ENCODE measurements around the gene C2CD3. TPM values are rescaled to one million over a fixed set of nuclear protein-coding genes. Genes with fewer than 3 reads are reported as not detected.
"Not testable (repeated sequence)": the region's sequence is repeated elsewhere in the genome, so short reads cannot be mapped to it uniquely, and the experiment has no call there.

C2CD3 gene
- total RNA-seq, 3 donors from 2014 or later: 28.9 to 32.4 (median 29.8) TPM

DNA sequence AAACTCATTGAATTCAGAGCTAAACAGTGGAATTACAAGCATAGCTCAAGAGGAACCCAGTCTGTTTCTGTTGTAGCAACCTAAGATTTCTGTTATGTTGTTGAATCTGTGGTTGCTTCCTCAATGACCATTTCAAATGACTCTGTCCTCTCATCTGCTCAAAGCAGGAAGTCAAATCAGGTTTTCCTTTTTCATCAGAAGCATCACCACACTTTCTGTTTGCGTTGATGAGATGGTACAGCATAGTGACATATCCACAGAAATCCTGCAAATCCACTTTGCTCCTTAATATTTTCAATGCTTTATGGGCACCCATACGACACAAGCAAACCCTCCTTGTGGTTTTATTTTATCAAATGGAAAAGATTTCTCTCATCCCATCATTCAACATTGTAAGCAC is 175.6 kb downstream of the C2CD3 start:
- Mint-ChIP-seq H3K27me3 (ENCODE audit: low read depth) (no peaks in the 10 kb centered on the region), H3K36me3 (ENCODE audit: insufficient read depth) (no peaks in the 10 kb centered on the region), H3K4me1 (ENCODE audit: low read depth) (peaks cover 78% of the 10 kb centered on the region), H3K4me3 (peak overlapping the region; percentile 58), H3K9me3 (no peaks in the 10 kb centered on the region)
- DNase-seq: no peak
- peak; percentile 71 to 73 for ATAC-seq

DNA sequence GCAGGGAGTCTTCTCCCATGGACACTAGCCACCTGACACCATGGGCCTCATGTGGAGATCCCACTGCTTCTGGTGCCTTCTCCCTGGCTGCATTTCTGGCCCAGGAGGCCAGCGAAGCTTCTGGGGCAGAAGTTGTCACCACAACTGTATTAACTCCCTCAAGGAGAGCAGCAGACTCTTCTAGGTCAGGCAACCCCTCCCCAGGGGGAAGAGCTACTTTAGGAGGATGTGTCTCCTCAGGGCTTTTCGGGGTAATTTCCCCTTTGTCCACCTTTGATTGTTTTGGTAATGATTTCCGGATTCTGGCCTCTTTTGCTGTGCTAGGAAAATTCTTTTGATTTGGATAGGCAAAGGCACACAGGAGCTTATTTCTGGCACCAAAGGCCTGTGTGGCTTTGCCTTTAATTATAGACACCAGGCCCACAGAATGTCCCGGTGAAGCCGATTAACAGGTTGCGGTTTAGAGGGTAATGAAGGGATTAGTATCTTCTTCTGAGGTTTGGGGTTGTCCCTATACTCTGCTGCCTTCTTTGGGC is 179.3 kb downstream of the C2CD3 start:
- no peak for DNase-seq
- ATAC-seq: no peak
- no peak overlapping the region for H3K4me3 Mint-ChIP-seq
- no peaks in the 10 kb centered on the region for H3K27me3 Mint-ChIP-seq (ENCODE audit: low read depth)
- H3K9me3 Mint-ChIP-seq: no peaks in the 10 kb centered on the region
- H3K4me1 Mint-ChIP-seq (ENCODE audit: low read depth): peaks cover 51% of the 10 kb centered on the region
- no peaks in the 10 kb centered on the region for H3K36me3 Mint-ChIP-seq (ENCODE audit: insufficient read depth)

DNA sequence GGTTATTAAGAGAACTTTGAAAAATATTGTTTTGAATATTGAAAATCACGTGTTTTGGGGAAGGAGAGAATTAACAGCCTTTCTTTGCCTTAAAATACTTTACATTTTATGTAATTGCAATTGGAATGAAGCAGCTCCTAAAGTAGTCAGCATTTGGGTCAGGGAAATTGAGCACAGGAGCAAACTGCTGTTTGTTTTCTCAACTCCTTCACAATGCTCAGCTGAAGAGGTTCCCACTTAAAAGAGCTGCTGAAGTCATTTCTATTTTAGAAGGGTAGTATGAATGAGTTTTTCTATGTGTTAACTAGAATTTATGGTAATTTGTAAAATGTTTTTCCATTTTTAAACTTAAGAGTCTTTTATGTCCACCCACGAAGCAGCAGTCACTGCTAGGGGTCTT is 180.1 kb downstream of the C2CD3 start:
- no peak overlapping the region for H3K4me3 Mint-ChIP-seq
- H3K27me3 Mint-ChIP-seq (ENCODE audit: low read depth): no peaks in the 10 kb centered on the region
- H3K9me3 Mint-ChIP-seq: no peaks in the 10 kb centered on the region
- H3K36me3 Mint-ChIP-seq (ENCODE audit: insufficient read depth): no peaks in the 10 kb centered on the region
- H3K4me1 Mint-ChIP-seq (ENCODE audit: low read depth): peaks cover 43% of the 10 kb centered on the region
- no peak for ATAC-seq
- no peak for DNase-seq

DNA sequence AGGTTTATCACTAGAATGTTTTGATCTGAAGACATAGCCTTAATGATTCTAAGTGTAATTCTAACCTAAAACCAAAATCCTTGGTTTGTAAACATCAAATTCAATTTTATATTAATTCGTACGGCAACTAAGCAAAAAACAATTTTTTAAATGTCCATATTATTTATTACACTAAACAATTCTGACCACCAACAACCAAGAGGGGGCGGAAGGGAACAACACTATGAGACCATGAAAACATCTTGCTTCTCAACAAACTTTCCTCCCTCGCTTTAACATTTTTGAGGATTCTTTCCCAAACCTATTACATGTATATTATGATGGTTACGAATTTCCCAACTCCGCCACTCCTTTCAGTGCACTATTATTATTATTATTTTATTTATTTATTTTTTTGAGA is 181.6 kb downstream of the C2CD3 start:
- Mint-ChIP-seq H3K36me3 (ENCODE audit: insufficient read depth) (no peaks in the 10 kb centered on the region), H3K27me3 (ENCODE audit: low read depth) (no peaks in the 10 kb centered on the region), H3K9me3 (no peaks in the 10 kb centered on the region), H3K4me1 (ENCODE audit: low read depth) (peaks cover 35% of the 10 kb centered on the region), H3K4me3 (no peak overlapping the region)
- DNase-seq: no peak
- ATAC-seq: no peak

DNA sequence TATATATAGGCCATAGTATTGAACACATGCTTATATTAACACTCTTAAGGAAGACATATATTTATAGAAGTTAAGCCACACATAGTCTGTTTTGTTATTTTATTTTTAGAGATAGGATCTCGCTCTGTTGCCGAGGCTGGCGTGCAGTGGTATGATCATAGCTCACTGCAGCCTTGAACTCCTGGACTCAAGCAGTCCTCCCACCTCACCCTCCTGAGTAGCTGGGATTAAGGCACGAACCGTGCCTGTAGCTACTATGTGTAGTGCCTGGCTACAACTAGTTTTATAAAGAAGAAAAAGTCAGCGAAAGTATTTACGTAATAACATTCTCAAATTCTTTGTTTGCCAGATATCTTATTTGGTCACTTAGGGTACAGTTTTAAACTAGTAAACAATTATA is 182.6 kb downstream of the C2CD3 start:
- ATAC-seq (no peak), DNase-seq (no peak)
- Mint-ChIP-seq H3K9me3 (no peaks in the 10 kb centered on the region), H3K36me3 (ENCODE audit: insufficient read depth) (no peaks in the 10 kb centered on the region), H3K4me3 (no peak overlapping the region), H3K4me1 (ENCODE audit: low read depth) (peaks cover 40% of the 10 kb centered on the region), H3K27me3 (ENCODE audit: low read depth) (no peaks in the 10 kb centered on the region)

DNA sequence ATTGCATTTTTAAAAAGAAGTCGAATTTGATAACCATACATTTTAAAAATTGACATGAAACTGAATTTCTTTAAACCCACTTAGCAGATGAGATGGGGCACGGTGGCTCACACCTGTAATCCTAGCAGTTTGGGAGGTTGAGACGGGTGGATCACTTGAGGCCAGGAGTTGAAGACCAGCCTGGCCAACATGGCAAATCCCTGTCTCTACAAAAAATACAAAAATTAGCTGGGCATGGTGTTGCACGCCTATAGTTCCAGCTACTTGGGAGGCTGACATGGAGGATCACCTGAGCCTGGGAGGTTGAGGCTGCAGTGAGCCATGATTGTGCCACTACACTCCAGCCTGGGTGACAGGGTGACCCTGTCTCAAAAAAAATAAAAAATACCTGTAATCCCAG is 185.1 kb downstream of the C2CD3 start:
- not testable (repeated sequence) for H3K27me3 Mint-ChIP-seq (ENCODE audit: low read depth); ATAC-seq; H3K9me3 Mint-ChIP-seq; H3K4me3 Mint-ChIP-seq; DNase-seq
- Mint-ChIP-seq H3K36me3 (ENCODE audit: insufficient read depth) (peaks cover 10% of the 10 kb centered on the region), H3K4me1 (ENCODE audit: low read depth) (peaks cover 33% of the 10 kb centered on the region)

DNA sequence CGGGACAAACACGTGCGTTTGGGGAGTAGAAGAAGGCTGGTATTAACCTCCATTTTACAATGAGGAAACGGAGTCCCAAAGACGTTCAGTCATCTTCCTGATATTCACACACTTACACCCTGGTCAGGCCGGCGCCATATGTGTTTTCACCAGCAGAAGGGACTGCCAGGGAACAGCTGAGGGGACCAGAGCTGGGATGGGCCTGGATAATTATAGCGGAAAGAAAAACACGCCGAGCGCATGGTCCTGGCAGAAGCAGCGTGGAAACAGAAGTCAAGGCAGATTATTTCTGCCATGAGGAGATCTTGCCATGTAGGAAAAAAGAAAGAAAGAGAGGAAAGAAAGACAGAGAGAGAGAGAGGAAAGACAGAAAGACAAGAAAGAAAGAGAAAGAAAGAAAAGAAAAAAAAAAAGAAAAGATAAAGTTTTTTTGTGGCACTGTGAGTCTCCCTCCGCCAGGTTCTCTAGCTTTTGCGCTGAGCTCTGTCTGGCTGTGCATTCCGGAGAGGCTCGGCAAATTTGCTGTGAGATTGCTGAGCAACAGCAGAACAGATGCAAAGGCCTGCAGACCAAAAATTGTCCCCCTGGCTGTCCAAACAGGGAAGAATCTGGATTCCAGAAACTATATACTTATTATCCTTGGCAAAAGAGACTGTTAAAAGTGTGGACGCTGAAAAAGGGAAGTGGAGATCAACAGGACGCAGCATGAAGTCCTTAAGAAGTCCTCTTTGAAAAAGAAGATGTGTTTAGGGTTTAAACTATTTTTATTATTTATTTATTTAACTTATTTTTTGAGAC is 186.9 kb downstream of the C2CD3 start:
- no peaks in the 10 kb centered on the region for H3K27me3 Mint-ChIP-seq (ENCODE audit: low read depth)
- DNase-seq (no peak), ATAC-seq (no peak)
- H3K9me3 Mint-ChIP-seq: no peaks in the 10 kb centered on the region
- H3K36me3 Mint-ChIP-seq (ENCODE audit: insufficient read depth): peaks cover 20% of the 10 kb centered on the region
- peaks cover 47% of the 10 kb centered on the region for H3K4me1 Mint-ChIP-seq (ENCODE audit: low read depth)
- H3K4me3 Mint-ChIP-seq: peak overlapping the region; percentile 90

DNA sequence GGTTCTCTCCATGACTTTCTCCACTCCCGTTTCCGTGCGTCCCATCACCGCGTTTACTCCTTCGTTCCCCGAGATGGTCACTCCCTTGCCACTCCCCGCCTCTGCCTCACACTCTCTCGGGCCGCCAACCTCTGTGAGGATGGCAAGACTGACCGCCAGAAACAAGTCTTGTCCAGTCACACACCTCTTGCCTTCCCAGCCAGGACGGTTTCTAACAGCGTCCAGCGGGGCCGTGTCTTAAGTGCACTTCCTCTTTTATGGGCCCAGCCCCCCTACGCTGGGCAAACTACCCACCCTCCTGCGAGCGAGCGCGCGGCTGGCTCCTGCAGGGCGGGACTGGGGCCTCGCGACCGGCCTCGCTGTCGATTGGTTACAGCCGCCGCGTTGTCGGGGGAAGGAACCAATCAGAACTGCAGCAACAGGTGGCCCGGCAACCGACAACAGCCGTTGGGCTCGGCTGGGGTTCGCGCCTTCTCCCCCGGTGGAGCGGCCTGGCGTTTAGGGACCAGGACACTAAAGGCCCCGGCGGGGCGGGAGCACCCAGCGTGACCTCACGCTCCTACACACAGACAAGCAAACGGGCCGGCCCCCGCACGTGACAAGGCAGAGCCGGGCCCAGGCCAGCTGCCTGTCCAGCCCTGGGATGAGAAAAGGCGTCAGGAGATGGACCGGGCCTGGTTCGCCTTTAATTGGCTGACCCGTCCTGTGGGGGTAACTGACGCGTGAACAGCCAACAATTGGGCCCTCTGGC is 187.6 kb downstream of the C2CD3 start:
- DNase-seq (peak; percentile 85), ATAC-seq (peak; percentile 87 to 89)
- no peaks in the 10 kb centered on the region for H3K9me3 Mint-ChIP-seq
- peaks cover 55% of the 10 kb centered on the region for H3K4me1 Mint-ChIP-seq (ENCODE audit: low read depth)
- H3K4me3 Mint-ChIP-seq: peak overlapping the region; percentile 90
- no peaks in the 10 kb centered on the region for H3K27me3 Mint-ChIP-seq (ENCODE audit: low read depth)
- H3K36me3 Mint-ChIP-seq (ENCODE audit: insufficient read depth): peaks cover 28% of the 10 kb centered on the region

DNA sequence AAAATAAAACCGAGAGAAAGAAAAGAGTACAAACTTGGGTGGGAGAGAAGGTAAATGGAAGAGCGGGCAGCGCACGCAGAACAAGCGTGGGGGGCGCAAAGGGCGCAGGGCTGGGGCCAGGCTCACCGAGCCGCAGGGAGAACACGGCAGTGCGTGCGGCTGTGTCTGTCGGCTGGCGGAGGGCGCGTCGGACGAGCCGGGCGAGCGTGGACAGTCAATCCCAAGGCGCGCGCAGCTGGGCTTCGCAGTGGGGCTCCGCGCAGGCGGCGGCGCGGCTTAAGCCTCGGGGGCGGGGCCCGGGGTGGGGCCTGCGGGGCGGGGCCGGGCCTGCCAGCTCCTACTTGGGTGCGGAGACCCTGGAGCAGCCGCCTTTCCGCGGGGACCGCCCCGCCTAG is 188.2 kb downstream of the C2CD3 start, which contains the start of gene UCP2:
UCP2 (minus strand) TSS at position 249 of the 395 bp plus-strand sequence. CDS start 4,465 bp downstream, outside the sequence.
- Mint-ChIP-seq H3K4me3 (peak within 1 kb of the TSS; percentile 90), H3K36me3 (ENCODE audit: insufficient read depth) (peaks cover 31% of the 10 kb centered on the region), H3K4me1 (ENCODE audit: low read depth) (peaks cover 61% of the 10 kb centered on the region), H3K27me3 (ENCODE audit: low read depth) (no peaks in the 10 kb centered on the region), H3K9me3 (no peaks in the 10 kb centered on the region)
- DNase-seq (peak; percentile 69), ATAC-seq (peak; percentile 75 to 78)

DNA sequence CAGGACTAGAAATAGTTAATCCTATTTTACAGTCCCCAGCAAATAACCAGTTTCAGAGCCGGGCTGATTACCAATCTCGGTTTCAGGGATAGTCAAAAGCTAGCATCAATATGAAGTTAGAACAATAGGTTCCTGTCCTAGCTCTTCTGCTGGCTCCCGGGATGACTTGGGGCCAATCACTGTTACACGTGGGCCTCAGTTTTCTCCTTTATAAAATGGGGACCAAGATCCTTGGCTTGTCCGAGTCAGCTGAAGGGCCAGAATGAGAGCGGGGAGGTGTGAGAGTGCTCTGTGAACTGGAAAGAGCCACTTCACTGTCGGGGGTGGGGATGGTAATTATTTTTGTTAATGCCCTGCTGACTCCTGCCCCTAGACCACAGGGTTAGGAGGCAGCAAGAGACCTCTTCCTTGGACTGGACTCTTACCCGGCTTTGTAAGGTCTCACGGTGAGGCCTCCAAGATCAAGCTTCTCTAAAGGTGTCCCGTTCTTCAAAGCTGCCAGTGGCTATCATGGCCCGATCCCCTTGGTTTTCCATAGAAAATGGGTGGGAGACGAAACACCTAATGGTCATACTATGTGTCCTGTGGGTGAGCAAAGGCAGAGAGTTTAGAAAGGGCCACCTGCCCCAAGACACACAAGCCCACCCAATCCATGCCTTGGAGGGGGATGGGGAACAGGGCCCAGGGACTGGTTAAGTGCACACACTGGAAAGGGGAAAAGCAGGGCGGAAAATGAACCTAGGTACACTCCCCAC is 189.6 kb downstream of the C2CD3 start:
- Mint-ChIP-seq H3K4me3 (peak overlapping the region; percentile 90), H3K27me3 (ENCODE audit: low read depth) (no peaks in the 10 kb centered on the region), H3K4me1 (ENCODE audit: low read depth) (peaks cover 74% of the 10 kb centered on the region), H3K9me3 (no peaks in the 10 kb centered on the region), H3K36me3 (ENCODE audit: insufficient read depth) (peaks cover 43% of the 10 kb centered on the region)
- DNase-seq (no peak), ATAC-seq (no peak)

DNA sequence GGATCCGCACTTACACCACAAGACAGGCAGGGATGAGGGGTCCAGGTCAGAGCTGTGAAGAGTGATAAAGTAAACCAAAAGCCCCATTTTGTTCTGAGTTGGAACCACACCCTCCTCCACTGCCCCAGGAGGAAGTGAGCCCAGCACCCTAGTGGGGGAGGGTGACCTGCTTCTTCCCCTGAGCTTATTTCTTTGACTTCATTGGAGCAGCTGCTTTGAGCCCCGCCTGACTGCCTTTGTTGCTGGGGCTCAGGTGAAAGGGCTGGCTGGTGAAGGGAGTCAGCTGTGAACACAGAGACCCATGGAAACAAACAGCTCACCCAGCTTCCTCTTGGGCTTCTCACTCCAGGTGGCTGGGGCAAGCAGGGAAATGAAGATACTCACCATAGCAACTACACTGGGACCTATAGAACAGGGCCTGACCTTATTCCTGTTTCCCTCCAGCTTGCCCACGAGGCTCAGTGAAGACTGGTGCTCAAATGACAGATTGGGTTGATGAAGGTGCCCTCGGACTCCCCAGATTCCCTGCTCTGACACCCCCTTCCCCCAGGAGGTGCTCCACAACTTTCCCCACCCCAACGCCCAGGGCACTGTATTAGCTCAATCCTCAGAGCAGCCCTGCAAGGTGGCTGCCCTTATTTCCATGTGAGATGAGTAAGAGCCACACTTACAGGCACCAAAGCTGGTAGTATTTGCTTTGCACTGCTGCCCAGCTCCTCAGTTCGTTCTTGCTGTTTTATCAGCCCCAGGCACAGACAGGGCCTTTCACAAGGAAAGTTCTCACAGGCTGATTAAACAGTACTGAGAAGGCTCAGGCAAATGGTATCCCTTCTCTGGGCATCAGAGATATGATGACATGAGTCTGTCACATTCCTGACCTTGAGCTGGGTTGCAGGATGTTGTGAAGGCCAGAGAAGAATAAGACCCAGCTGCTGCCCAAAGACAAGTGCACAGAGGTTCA is 190.5 kb downstream of the C2CD3 start:
- Mint-ChIP-seq H3K9me3 (no peaks in the 10 kb centered on the region), H3K4me1 (ENCODE audit: low read depth) (peaks cover 80% of the 10 kb centered on the region), H3K36me3 (ENCODE audit: insufficient read depth) (peaks cover 50% of the 10 kb centered on the region), H3K27me3 (ENCODE audit: low read depth) (no peaks in the 10 kb centered on the region), H3K4me3 (peak overlapping the region; percentile 90)
- peak; percentile 64 for DNase-seq
- peak; percentile 11 to 12 for ATAC-seq

DNA sequence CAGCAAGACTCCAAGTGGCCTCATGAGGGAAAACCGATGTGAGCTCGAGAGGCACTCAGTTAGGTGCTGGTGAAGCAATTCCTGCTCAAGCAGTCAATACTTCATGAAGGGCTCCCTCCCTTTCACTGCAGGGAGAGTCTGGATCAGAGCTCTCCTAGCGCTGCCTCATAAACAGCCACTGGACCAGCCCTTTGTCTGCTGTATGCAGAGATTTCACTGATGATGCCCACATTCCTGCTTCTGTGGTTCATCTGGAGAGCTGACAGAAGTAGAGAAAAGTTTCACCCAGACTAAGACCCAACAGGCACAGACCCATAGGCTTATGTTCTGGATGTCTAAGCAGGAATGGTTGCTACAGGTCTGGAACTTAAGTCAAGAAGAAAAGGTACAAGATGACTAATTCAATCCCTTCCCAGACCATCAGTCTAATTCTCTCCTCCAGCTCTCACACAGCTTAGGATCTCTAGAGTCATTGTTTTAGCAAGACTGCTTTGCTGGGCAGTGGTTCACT is 192.2 kb downstream of the C2CD3 start:
- H3K9me3 Mint-ChIP-seq: no peaks in the 10 kb centered on the region
- H3K4me1 Mint-ChIP-seq (ENCODE audit: low read depth): peaks cover 86% of the 10 kb centered on the region
- ATAC-seq: no peak
- H3K4me3 Mint-ChIP-seq: peak overlapping the region; percentile 65
- no peak for DNase-seq
- H3K36me3 Mint-ChIP-seq (ENCODE audit: insufficient read depth): peaks cover 61% of the 10 kb centered on the region
- no peaks in the 10 kb centered on the region for H3K27me3 Mint-ChIP-seq (ENCODE audit: low read depth)

DNA sequence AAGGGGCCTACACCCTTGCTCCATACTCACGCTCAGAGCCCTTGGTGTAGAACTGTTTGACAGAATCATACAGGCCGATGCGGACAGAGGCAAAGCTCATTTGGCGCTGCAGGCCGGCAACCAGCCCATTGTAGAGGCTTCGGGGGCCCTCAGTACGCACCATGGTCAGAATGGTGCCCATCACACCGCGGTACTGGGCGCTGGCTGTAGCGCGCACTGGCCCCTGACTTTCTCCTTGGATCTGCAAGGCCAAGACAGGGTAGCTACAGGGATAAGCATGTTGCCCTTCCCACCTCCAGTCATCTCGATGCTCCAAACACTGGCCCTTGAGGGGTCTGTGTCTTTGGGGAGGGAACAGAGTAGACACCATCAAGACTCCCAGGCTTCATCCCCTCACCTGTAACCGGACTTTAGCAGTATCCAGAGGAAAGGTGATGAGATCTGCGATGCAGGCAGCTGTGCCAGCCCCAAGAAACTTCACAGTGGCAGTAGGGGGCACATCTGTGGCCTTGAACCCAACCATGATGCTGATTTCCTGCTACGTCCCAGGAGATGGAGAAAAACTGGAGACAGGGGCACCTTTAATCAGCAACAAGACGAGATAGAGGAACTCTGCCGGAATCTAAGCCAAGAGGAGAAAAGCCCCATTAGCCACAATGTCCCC is 192.8 kb downstream of the C2CD3 start:
- ATAC-seq (no peak), DNase-seq (no peak)
- Mint-ChIP-seq H3K36me3 (ENCODE audit: insufficient read depth) (peaks cover 61% of the 10 kb centered on the region), H3K9me3 (no peaks in the 10 kb centered on the region), H3K27me3 (ENCODE audit: low read depth) (no peaks in the 10 kb centered on the region), H3K4me3 (peak overlapping the region; percentile 65), H3K4me1 (ENCODE audit: low read depth) (peaks cover 88% of the 10 kb centered on the region)
